Brain microvascular endothelial cell (primary cell): ENCODE data around the gene FBXW11.

Experiments
- DNase-seq: peaks from one replicate; pipeline ENCODE4 v3.0.0-alpha.2; 2020
- H3K27ac ChIP-seq: fragments of 250-450 bp; sonication (Bioruptor Pico); 2 replicates; pipeline ENCODE4 v1.5.1; 2020; ENCODE audit warnings: mild to moderate bottlenecking, moderate library complexity
- H3K27me3 ChIP-seq: fragments of 250-450 bp; sonication (Bioruptor Pico); replicated peaks from 2 replicates; pipeline ENCODE4 v1.5.1; 2020; ENCODE audit warnings: mild to moderate bottlenecking
- H3K36me3 ChIP-seq: fragments of 250-450 bp; sonication (Bioruptor Pico); replicated peaks from 2 replicates; pipeline ENCODE4 v1.5.1; 2020; ENCODE audit warnings: mild to moderate bottlenecking
- H3K4me3 ChIP-seq: 2 replicates; pipeline ENCODE4 v1.5.1; 2011; ENCODE audit warnings: low read depth, mild to moderate bottlenecking, control low read depth, low read length, moderate library complexity
- in situ Hi-C: cut with HindIII; loops from 2 replicates; pipeline ENCODE4 v1.10.0; 2017; ENCODE audit warnings: low sequenced_read_pairs, low pct_ligation_motif_present
- TF ChIP-seq, protein P1 (sequence below): IDR thresholded peaks from 2 replicates; pipeline ENCODE4 v1.5.1; 2011; ENCODE audit warnings: low read depth, mild to moderate bottlenecking, moderate library complexity, low read length, control low read depth, inconsistent platforms; ENCODE audit errors: missing control alignments

The FBXW11 gene

GRCh38 chr5:171989946-171990712 lies 16.3 kb downstream of the FBXW11 start:
- DNase-seq = no peak
- no peak overlapping the region for H3K4me3 ChIP-seq
- no peaks in the 10 kb centered on the region for H3K27me3 ChIP-seq
- H3K36me3 ChIP-seq = peaks cover 3% of the 10 kb centered on the region
- H3K27ac ChIP-seq = no peak overlapping the region
- in situ Hi-C loops = no loop called here
- TF ChIP-seq, protein P1, sequence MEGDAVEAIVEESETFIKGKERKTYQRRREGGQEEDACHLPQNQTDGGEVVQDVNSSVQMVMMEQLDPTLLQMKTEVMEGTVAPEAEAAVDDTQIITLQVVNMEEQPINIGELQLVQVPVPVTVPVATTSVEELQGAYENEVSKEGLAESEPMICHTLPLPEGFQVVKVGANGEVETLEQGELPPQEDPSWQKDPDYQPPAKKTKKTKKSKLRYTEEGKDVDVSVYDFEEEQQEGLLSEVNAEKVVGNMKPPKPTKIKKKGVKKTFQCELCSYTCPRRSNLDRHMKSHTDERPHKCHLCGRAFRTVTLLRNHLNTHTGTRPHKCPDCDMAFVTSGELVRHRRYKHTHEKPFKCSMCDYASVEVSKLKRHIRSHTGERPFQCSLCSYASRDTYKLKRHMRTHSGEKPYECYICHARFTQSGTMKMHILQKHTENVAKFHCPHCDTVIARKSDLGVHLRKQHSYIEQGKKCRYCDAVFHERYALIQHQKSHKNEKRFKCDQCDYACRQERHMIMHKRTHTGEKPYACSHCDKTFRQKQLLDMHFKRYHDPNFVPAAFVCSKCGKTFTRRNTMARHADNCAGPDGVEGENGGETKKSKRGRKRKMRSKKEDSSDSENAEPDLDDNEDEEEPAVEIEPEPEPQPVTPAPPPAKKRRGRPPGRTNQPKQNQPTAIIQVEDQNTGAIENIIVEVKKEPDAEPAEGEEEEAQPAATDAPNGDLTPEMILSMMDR = no peak

- Histone ChIP-seq H3K36me3 (peaks cover 3% of the 10 kb centered on the region), H3K4me3 (no peak overlapping the region), H3K27me3 (no peaks in the 10 kb centered on the region), H3K27ac (peak overlapping the region; percentile 2)
- TF ChIP-seq, protein P1 = no peak
- no peak for DNase-seq
- in situ Hi-C loops = no loop called here
These were observed 17.2 kb downstream of the FBXW11 start for GRCh38 chr5:171989276-171989675.

DNA sequence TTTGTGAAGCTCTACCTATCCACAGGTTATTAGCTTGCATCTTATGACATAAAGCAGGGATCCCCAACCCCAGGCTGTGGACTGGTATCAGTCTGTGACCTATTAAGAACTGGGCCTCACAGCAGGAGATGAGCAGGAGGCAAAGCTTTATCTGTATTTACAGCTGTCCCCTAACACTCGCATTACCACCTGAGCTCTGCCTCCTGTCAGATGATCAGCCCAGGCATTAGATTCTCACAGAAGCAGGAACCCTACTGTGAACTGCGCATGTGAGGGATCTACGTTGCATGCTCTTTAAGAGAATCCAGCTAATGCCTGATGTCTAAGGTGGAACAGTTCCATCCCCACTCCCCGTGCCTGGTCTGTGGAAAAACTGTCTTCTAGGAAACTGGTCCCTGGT lies 19.7 kb downstream of the FBXW11 start:
- in situ Hi-C loops = no loop called here
- peaks cover 3% of the 10 kb centered on the region for H3K36me3 ChIP-seq

GRCh38 chr5:171984748-171985419 lies 21.6 kb downstream of the FBXW11 start:
- peak overlapping the region; percentile 62 for H3K27ac ChIP-seq
- TF ChIP-seq, protein P1 = no peak
- no peaks in the 10 kb centered on the region for H3K36me3 ChIP-seq
- no peak overlapping the region for H3K4me3 ChIP-seq
- in situ Hi-C loops = no loop called here
- peak; percentile 89 for DNase-seq
- H3K27me3 ChIP-seq = no peaks in the 10 kb centered on the region

More for the DNA sequence above, 19.7 kb downstream of the FBXW11 start:
- Histone ChIP-seq H3K4me3 (no peak overlapping the region), H3K27me3 (no peaks in the 10 kb centered on the region), H3K27ac (no peak overlapping the region)
- no peak for DNase-seq
- TF ChIP-seq, protein P1 = no peak

DNA sequence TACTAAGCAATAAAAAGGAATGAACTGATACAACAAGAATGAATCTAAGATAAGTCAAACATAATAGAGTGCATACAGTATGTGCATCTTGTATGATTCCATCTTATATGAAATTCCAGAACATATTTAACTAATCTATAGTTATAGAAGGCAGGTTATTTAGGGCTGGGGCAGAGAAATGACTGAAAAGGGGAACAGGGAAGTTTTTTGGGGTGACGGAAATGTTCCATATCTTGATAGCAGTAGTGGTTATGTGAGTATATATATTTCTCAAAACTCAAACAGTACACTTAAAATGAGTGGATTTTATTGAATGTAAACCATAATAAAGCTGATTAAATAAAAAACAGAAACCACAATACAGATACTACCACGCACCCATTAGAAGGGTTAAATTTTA lies 24.6 kb downstream of the FBXW11 start:
- Histone ChIP-seq H3K27ac (no peak overlapping the region), H3K4me3 (no peak overlapping the region), H3K36me3 (no peaks in the 10 kb centered on the region), H3K27me3 (no peaks in the 10 kb centered on the region)
- in situ Hi-C loops = no loop called here
- DNase-seq = no peak
- TF ChIP-seq, protein P1 = no peak

GRCh38 chr5:171980792-171981191 lies 25.6 kb downstream of the FBXW11 start:
- Histone ChIP-seq H3K36me3 (no peaks in the 10 kb centered on the region), H3K4me3 (no peak overlapping the region), H3K27ac (no peak overlapping the region), H3K27me3 (no peaks in the 10 kb centered on the region)
- in situ Hi-C loops = no loop called here
- no peak for DNase-seq
- TF ChIP-seq, protein P1 = no peak
